ENCODE results near the gene CDCA3. TPM values are rescaled to one million over a fixed set of nuclear protein-coding genes. Genes with fewer than 3 reads are reported as not detected.
"Not testable (repeated sequence)": the region's sequence is repeated elsewhere in the genome, so short reads cannot be mapped to it uniquely, and the experiment has no call there.

CDCA3 gene
- total and polyA plus RNA-seq, 7 experiments from 2014 or later, result 0.64 to 55.6 (median 1.4) TPM; not detected in 1

DNA sequence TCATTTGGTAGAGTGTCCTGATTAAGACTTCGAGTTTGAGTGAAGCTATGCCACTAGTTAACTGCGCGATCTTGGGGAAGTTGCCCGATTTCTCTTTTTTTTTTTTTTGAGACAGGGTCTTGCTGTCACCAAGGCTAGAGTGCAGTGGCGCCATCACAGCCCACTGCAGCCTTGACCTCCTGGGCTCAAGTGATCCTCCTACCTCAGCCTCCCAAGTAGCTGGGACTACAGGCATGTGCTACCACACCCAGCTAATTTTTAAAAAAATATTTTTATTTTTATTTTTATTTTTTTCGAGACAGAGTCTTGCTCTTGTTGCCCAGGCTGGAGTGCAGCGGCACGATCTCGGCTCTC lies 22.9 kb upstream of the CDCA3 start:
- ATAC-seq, H3K9me3 Mint-ChIP-seq: not testable (repeated sequence)
- peaks cover 26 to 27% of the 10 kb centered on the region in 2 donors for H3K4me1 ChIP-seq (ENCODE audit: control insufficient read depth in 2 of 2, insufficient read depth in 2 of 2, low read length in 2 of 2)

DNA sequence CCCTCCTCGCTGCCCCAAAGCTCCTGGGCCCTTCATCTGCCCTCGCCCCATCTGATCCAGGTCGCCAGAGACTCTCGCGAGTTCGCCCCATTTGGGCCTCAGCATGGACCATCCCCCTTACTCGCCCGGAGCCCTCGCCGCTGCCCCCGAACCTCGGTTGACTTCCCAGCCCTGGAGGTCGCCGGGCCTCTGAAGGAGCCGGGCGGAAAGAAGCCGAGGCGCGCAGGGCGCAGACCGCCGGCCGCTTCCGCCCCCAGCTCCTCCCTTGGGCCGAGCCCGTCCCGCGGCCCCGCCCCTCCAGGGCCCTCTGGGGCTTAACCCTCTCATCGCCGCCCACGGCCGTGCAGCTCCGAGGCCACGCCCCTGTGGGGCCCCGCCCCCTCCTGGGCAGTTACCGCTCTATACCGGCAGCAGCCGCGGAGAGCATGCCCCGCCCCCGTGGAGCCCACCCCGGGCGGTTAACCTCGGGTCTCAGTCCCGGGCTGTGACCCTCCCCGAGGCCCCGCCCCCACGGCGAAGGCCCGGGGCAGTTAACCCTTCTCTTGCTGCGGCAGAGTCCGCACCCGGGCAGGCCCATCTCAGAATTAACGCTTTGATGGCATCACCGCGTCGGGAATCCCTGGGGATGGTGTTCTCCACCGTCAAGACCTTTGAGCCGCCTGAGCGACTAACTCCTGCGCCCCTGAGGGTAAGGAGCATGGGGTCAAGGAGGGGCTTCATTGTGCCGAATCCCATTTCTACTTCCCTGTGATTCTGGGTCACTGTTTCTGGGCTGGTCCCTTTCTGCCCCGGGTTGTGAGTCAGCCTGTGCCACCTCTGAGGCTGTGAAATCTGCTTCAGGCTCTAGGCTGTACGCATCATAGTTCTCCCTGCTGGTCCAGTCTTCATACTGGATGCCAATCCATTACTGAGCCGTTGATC lies 22.3 kb upstream of the CDCA3 start, which contains the start of gene SPSB2:
Gene SPSB2, minus strand, starts transcription at position 210 of the 921 bp plus-strand sequence. CDS start 402 bp downstream, outside the sequence.
- no peaks in the 10 kb centered on the region for H3K27me3 Mint-ChIP-seq
- H3K4me1 ChIP-seq (ENCODE audit: control insufficient read depth in 2 of 2, insufficient read depth in 2 of 2, low read length in 2 of 2), result peaks cover 32 to 34% of the 10 kb centered on the region in 2 donors

More for the DNA sequence above, 22.9 kb upstream of the CDCA3 start:
- Histone ChIP-seq H3K36me3 (ENCODE audit: control insufficient read depth in 2 of 3, insufficient read depth in 3 of 3, low read length in 3 of 3) (peaks cover 3 to 27% (median 6%) of the 10 kb centered on the region in 3 experiments), H3K4me3 (ENCODE audit: low read length) (peak overlapping the region; percentile 98), H3K27ac (ENCODE audit: low read depth, low read length) (peak overlapping the region; percentile 77)
- ChIA-PET POLR2A (interaction anchor here (0.6 to 4.6 kb wide), 10 partner anchors 17 to 121 kb away, joined by 3 to 70 read pairs (median 23); partner anchors contain the start of genes C12orf57, CDCA3, ENO2 and LRRC23), CTCF (interaction anchor here (0.7 to 6.9 kb wide), 8 partner anchors 18 to 234 kb away, joined by 3 to 45 read pairs (median 12); partner anchors contain the start of genes C12orf57, C1RL, CDCA3 and RNU7-1)
- not testable (repeated sequence) for H3K9me3 ChIP-seq (ENCODE audit: control insufficient read depth in 2 of 3, low read length in 3 of 3); DNase-seq; H3K27me3 ChIP-seq (ENCODE audit: control insufficient read depth in 2 of 2, insufficient read depth in 2 of 2, low read length in 2 of 2); H3K27me3 Mint-ChIP-seq
- peak overlapping the region; percentile 87 to 95 (median 91) for H3K4me3 Mint-ChIP-seq
- H3K4me1 Mint-ChIP-seq, result peaks cover 27 to 52% (median 40%) of the 10 kb centered on the region in 7 donors
- H3K27ac Mint-ChIP-seq, result peak overlapping the region in 8 of 9 donors; percentile 78 to 92 (median 84)
- intact Hi-C loops (cut with micrococcal nuclease), result loop anchor here in 1 of 2 donors (5.0 kb wide), 2 partner anchors 382 to 1823 kb away; partner anchors contain the start of genes MRPL51, NCAPD2 and RIMKLB
- peaks cover 0 to 39% (median 3%) of the 10 kb centered on the region in 5 donors for H3K36me3 Mint-ChIP-seq

DNA sequence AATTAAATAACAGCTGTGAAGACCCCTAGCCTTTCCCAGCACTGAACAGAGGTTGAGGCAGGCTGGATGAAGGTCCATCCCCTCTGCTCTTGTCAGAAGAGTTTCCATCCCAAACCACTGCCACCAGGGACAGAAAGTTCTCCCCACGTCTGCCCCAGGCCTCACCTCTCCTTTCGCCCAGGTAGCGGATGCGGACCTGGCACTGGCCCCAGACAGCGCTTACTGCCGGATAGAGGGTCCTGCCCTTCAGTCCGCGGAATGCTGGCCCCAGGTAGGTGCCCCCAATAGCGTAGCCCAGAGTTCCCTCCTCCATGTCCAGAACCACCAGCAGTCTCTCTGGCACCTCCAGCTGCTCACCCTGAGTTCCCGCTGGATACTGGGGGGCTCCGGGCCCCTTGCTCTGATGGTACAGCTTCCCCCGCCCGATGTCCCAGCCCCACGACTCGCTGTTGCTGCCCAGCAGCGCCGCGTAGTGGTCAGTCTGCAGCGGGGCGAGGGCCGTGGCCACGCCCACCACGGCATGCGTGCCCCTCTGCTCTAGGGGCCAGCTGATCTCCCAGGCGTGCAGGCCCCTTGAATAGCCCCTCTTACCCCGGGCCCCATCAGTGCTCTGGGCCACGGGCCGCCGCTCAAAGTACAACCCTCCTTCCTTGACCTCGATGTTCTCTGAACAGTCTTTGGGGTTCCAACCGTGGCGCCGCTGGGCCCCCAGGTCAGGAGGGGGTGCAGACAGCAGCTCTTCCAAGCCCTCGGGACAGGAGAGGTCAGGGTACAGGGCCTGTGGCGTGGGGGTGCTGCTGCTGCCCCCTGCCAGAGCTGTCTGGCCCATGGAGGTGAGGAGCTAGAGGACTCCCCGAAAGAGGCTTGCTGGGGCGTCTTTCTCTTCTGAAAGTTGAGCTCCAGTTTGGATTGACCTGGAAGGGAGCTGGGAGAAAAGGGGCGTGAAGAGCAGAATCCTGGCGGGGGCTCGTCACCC lies 21.3 kb upstream of the CDCA3 start:
- Histone ChIP-seq H3K4me3 (ENCODE audit: low read length) (peak overlapping the region; percentile 98), H3K27me3 (ENCODE audit: control insufficient read depth in 2 of 2, insufficient read depth in 2 of 2, low read length in 2 of 2) (no peaks in the 10 kb centered on the region), H3K27ac (ENCODE audit: low read depth, low read length) (peak overlapping the region; percentile 77), H3K36me3 (ENCODE audit: control insufficient read depth in 2 of 3, insufficient read depth in 3 of 3, low read length in 3 of 3) (peaks cover 3 to 32% (median 6%) of the 10 kb centered on the region in 3 experiments), H3K4me1 (ENCODE audit: control insufficient read depth in 2 of 2, insufficient read depth in 2 of 2, low read length in 2 of 2) (peaks cover 35 to 36% of the 10 kb centered on the region in 2 donors), H3K9me3 (ENCODE audit: control insufficient read depth in 2 of 3, low read length in 3 of 3) (no peaks in the 10 kb centered on the region)
- Mint-ChIP-seq H3K9me3 (no peaks in the 10 kb centered on the region), H3K27ac (peak overlapping the region; percentile 74 to 94 (median 88)), H3K27me3 (no peaks in the 10 kb centered on the region), H3K4me3 (peak overlapping the region; percentile 87 to 95 (median 91)), H3K4me1 (peaks cover 37 to 62% (median 51%) of the 10 kb centered on the region in 7 donors), H3K36me3 (peaks cover 0 to 48% (median 3%) of the 10 kb centered on the region in 5 donors)
- POLR2A ChIA-PET, result interaction anchor here (0.5 to 4.6 kb wide), 43 partner anchors 8 to 317 kb away, joined by 3 to 70 read pairs (median 4); partner anchors contain the start of genes C12orf57, CD4, CDCA3 and ENO2
- CTCF ChIA-PET, result interaction anchor here (0.6 to 6.9 kb wide), 34 partner anchors 9 to 241 kb away, joined by 3 to 45 read pairs (median 4); partner anchors contain the start of genes C12orf57, C1RL, CDCA3 and LRRC23
- DNase-seq (peak; percentile 66 to 92 (median 79)), ATAC-seq (peak; percentile 61)
- intact Hi-C loops (cut with micrococcal nuclease), result loop anchor here (1.0 to 5.0 kb wide), 21 partner anchors 19 to 1825 kb away; partner anchors contain the start of genes EMG1 (in 2 of the 2), ENO2 (in 2 of the 2), LPCAT3 (in 2 of the 2) and LRRC23 (in 2 of the 2)

More for the DNA sequence above, 22.3 kb upstream of the CDCA3 start, which contains the start of gene SPSB2:
- Mint-ChIP-seq H3K36me3 (peaks cover 0 to 42% (median 3%) of the 10 kb centered on the region in 5 donors), H3K4me1 (peaks cover 34 to 58% (median 47%) of the 10 kb centered on the region in 7 donors), H3K27ac (peak within 1 kb of the TSS; percentile 79 to 94 (median 88)), H3K9me3 (no peaks in the 10 kb centered on the region), H3K4me3 (peak within 1 kb of the TSS; percentile 87 to 95 (median 91))
- ATAC-seq (peak; percentile 97), DNase-seq (peak; percentile 96 to 100 (median 98))
- H3K27me3 ChIP-seq (ENCODE audit: control insufficient read depth in 2 of 2, insufficient read depth in 2 of 2, low read length in 2 of 2), result no peaks in the 10 kb centered on the region
- H3K4me3 ChIP-seq (ENCODE audit: low read length), result peak within 1 kb of the TSS; percentile 98
- intact Hi-C loops (cut with micrococcal nuclease), result loop anchor here (1.0 to 5.0 kb wide), 21 partner anchors 18 to 1824 kb away; partner anchors contain the start of genes EMG1 (in 2 of the 2), ENO2 (in 2 of the 2), LPCAT3 (in 2 of the 2) and LRRC23 (in 2 of the 2)
- no peaks in the 10 kb centered on the region for H3K9me3 ChIP-seq (ENCODE audit: control insufficient read depth in 2 of 3, low read length in 3 of 3)
- peak within 1 kb of the TSS; percentile 77 for H3K27ac ChIP-seq (ENCODE audit: low read depth, low read length)
- H3K36me3 ChIP-seq (ENCODE audit: control insufficient read depth in 2 of 3, insufficient read depth in 3 of 3, low read length in 3 of 3), result peaks cover 3 to 27% (median 6%) of the 10 kb centered on the region in 3 experiments
- ChIA-PET CTCF (interaction anchor here (0.7 to 6.9 kb wide), 31 partner anchors 9 to 240 kb away, joined by 3 to 45 read pairs (median 4); partner anchors contain the start of genes C12orf57, C1RL, CDCA3 and LRRC23), POLR2A (interaction anchor here (0.7 to 4.6 kb wide), 40 partner anchors 9 to 316 kb away, joined by 3 to 70 read pairs (median 5); partner anchors contain the start of genes C12orf57, CDCA3, ENO2 and LPCAT3)

DNA sequence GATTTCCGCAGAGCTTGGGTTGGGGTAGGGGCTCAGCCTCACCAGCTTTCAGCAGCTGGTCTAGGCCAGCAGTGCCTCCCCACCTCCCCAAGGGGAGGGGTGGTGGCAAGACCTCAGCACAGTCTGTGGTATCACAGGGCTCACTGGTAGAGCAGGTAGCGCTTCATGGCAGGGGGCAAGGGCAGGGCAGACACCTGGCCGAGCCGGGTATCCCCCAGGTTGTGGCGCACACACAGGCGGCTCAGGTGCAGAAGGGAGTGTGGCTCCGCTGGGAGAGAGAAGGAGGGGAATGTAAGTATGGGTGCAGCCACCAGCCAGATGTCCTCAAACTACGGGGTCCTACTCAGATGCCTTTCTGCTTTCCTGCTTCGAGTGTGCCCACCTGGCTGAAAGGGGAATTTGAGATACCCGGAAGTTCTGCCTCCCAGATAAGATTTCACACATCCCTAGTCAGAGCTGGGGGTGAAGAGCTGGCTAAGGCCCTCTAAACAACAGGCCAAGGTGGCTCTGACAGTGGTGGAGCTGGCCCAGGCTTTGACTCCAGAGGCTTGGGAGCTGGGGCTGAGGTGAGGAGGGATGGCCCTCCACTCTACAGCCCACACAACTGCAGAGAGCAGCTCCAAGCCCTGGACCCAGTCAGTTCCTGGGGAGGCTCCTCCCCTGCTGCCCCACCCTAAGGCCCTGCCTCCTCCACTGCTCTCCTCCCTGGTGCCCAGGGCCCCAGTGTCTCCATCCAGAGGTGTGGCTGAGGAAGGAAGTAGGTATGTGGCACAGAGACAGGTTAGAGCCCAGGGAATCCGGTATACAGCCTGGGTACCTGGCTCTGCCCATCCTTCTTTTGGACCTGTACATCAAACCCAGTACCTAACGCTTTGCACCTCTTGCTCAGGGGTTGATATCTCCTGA lies 20.2 kb upstream of the CDCA3 start:
- POLR2A ChIA-PET, result interaction anchor here (0.5 to 4.6 kb wide), 10 partner anchors 17 to 148 kb away, joined by 3 to 70 read pairs (median 10); partner anchors contain the start of genes C12orf57, CDCA3, LPCAT3 and MLF2
- Mint-ChIP-seq H3K27me3 (no peaks in the 10 kb centered on the region), H3K4me3 (peak overlapping the region; percentile 87 to 95 (median 91)), H3K4me1 (peaks cover 37 to 62% (median 53%) of the 10 kb centered on the region in 7 donors), H3K27ac (peak overlapping the region; percentile 74 to 94 (median 88)), H3K36me3 (peaks cover 0 to 45% (median 3%) of the 10 kb centered on the region in 5 donors), H3K9me3 (no peaks in the 10 kb centered on the region)
- H3K36me3 ChIP-seq (ENCODE audit: control insufficient read depth in 2 of 3, insufficient read depth in 3 of 3, low read length in 3 of 3), result peaks cover 3 to 32% (median 6%) of the 10 kb centered on the region in 3 experiments
- DNase-seq (peak in 1 of 9 donors; percentile 58), ATAC-seq (no peak)
- peak overlapping the region; percentile 98 for H3K4me3 ChIP-seq (ENCODE audit: low read length)
- CTCF ChIA-PET, result interaction anchor here (0.6 to 6.9 kb wide), 12 partner anchors 8 to 237 kb away, joined by 3 to 45 read pairs (median 12); partner anchors contain the start of genes C1RL, CDCA3 and USP5
- no peaks in the 10 kb centered on the region for H3K27me3 ChIP-seq (ENCODE audit: control insufficient read depth in 2 of 2, insufficient read depth in 2 of 2, low read length in 2 of 2)
- intact Hi-C loops (cut with micrococcal nuclease), result loop anchor here in 1 of 2 donors (5.0 kb wide), 2 partner anchors 379 to 1826 kb away; partner anchors contain the start of genes MRPL51, NCAPD2 and RIMKLB
- no peaks in the 10 kb centered on the region for H3K9me3 ChIP-seq (ENCODE audit: control insufficient read depth in 2 of 3, low read length in 3 of 3)
- peak overlapping the region; percentile 77 for H3K27ac ChIP-seq (ENCODE audit: low read depth, low read length)
- peaks cover 39 to 42% of the 10 kb centered on the region in 2 donors for H3K4me1 ChIP-seq (ENCODE audit: control insufficient read depth in 2 of 2, insufficient read depth in 2 of 2, low read length in 2 of 2)

Measured in naive thymus-derived CD4-positive, alpha-beta T cell (primary cell).